Lung (tissue), 12 donors: ENCODE results near the gene SCAPER. TPM values are rescaled to one million over a fixed set of nuclear protein-coding genes. Genes with fewer than 3 reads are reported as not detected.

ENCODE experiments used
- ATAC-seq: fragments of 200-7000 bp; cut with Tn5 transposase; one replicate; pipeline ENCODE4 v1.9.1; 2020; ENCODE audit warnings: moderate number of reproducible peaks; ENCODE audit not compliant: insufficient read depth, low FRiP score
- DNase-seq, 3 donors: peaks; one replicate each; pipeline ENCODE4 v3.0.0-alpha.2; 2013 to 2017
- H3K27ac ChIP-seq, 2 donors: one replicate each; pipeline ENCODE4 v1.5.1; 2013; ENCODE audit warnings: mild to moderate bottlenecking in 2 of 2, moderate library complexity in 2 of 2, control low read depth in 1 of 2, inconsistent platforms in 1 of 2, low read depth in 1 of 2, low read length in 1 of 2
- H3K27me3 ChIP-seq, 3 donors: one replicate each; pipeline ENCODE4 v1.5.1; 2013; ENCODE audit warnings: low read length in 2 of 3; ENCODE audit not compliant: control insufficient read depth in 3 of 3, insufficient read depth in 3 of 3
- H3K36me3 ChIP-seq, 4 donors: one replicate each; pipeline ENCODE4 v1.5.1; 2013; ENCODE audit warnings: low read length in 4 of 4, mild to moderate bottlenecking in 1 of 4, moderate library complexity in 1 of 4; ENCODE audit not compliant: control insufficient read depth in 4 of 4, insufficient read depth in 4 of 4
- H3K4me1 ChIP-seq, 5 donors: one replicate each; pipeline ENCODE4 v1.5.1; 2013; ENCODE audit warnings: low read length in 5 of 5, mild to moderate bottlenecking in 2 of 5, moderate library complexity in 1 of 5; ENCODE audit not compliant: control insufficient read depth in 5 of 5, insufficient read depth in 5 of 5
- H3K4me3 ChIP-seq: one replicate; pipeline ENCODE4 v1.5.1; 2013; ENCODE audit warnings: mild to moderate bottlenecking, control low read depth, moderate library complexity
- H3K9ac ChIP-seq, 2 donors: one replicate each; pipeline ENCODE4 v1.5.1; 2013; ENCODE audit warnings: low read length in 2 of 2, control low read depth in 1 of 2; ENCODE audit not compliant: insufficient read depth in 1 of 2
- H3K9me3 ChIP-seq, 4 donors: one replicate each; pipeline ENCODE4 v1.5.1; 2013; ENCODE audit warnings: low read length in 3 of 4, mild to moderate bottlenecking in 1 of 4, moderate library complexity in 1 of 4; ENCODE audit not compliant: control insufficient read depth in 4 of 4, insufficient read depth in 3 of 4
- WGBS, 2 donors: extraction: QIAGEN DNeasy Blood & Tissue Kit; methylation state at CpG; one replicate each; pipeline ENCODE4 v1.1.7; 2013; 5-methylcytosine and 5-hydroxymethylcytosine counted together
- polyA plus RNA-seq, 2 donors: library from polyadenylated mRNA; stranded (reverse); fragments of 200-250 nt; gene quantifications; one replicate each; pipeline ENCODE4 v1.2.1, GENCODE V29; 2013
- total RNA-seq, 2 donors: library from RNA; depleted of rRNA in 1 of 2; stranded (reverse); fragments of >200 nt in 1 of 2; gene quantifications; one replicate each; pipeline ENCODE4 v1.2.1, GENCODE V29; 2014 to 2021
- TF ChIP-seq, protein P1 (sequence below): IDR thresholded peaks from 2 replicates; pipeline ENCODE4 v1.5.1; 2012; ENCODE audit warnings: mild to moderate bottlenecking; ENCODE audit errors: control extremely low read depth, extremely low read depth
- donor health status: control.
- donor health status: control.
- donor health status: Bipolar disorder and iron deficiency.
- donor health status: healthy.
- donor health status: DM: yes; HTN: yes; CAD: no.

Gene SCAPER
- total and polyA plus RNA-seq, 4 donors: 3.9 to 40.2 (median 19.5) TPM

- H3K36me3 ChIP-seq: no peaks in the 10 kb centered on the region
- TF ChIP-seq, protein P1, sequence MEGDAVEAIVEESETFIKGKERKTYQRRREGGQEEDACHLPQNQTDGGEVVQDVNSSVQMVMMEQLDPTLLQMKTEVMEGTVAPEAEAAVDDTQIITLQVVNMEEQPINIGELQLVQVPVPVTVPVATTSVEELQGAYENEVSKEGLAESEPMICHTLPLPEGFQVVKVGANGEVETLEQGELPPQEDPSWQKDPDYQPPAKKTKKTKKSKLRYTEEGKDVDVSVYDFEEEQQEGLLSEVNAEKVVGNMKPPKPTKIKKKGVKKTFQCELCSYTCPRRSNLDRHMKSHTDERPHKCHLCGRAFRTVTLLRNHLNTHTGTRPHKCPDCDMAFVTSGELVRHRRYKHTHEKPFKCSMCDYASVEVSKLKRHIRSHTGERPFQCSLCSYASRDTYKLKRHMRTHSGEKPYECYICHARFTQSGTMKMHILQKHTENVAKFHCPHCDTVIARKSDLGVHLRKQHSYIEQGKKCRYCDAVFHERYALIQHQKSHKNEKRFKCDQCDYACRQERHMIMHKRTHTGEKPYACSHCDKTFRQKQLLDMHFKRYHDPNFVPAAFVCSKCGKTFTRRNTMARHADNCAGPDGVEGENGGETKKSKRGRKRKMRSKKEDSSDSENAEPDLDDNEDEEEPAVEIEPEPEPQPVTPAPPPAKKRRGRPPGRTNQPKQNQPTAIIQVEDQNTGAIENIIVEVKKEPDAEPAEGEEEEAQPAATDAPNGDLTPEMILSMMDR: no peak
- H3K9me3 ChIP-seq: peaks cover 0 to 17% (median 0%) of the 10 kb centered on the region in 4 donors
- no peak overlapping the region for H3K27ac ChIP-seq
- H3K9ac ChIP-seq: no peak overlapping the region
- ATAC-seq: no peak
- H3K27me3 ChIP-seq: peaks cover 0 to 63% (median 57%) of the 10 kb centered on the region in 3 donors
- WGBS, 2 donors: 24% methylated on average over 40 to 44 of the region's 44 CpGs
- DNase-seq: no peak
- no peak overlapping the region for H3K4me3 ChIP-seq
- peaks cover 0 to 28% (median under 1%) of the 10 kb centered on the region in 5 donors for H3K4me1 ChIP-seq
Observed at GRCh38 chr15:76334438-76335306, 570.5 kb downstream of the SCAPER start.

GRCh38 chr15:76333720-76334437 lies 571.3 kb downstream of the SCAPER start:
- Histone ChIP-seq H3K36me3 (no peaks in the 10 kb centered on the region), H3K4me1 (peaks cover 0 to 26% (median 0%) of the 10 kb centered on the region in 5 donors), H3K9me3 (peaks cover 0 to 17% (median 0%) of the 10 kb centered on the region in 4 donors), H3K27ac (no peak overlapping the region), H3K4me3 (no peak overlapping the region), H3K27me3 (peaks cover 0 to 63% (median 50%) of the 10 kb centered on the region in 3 donors), H3K9ac (no peak overlapping the region)
- peak in 1 of 3 donors; percentile 4 for DNase-seq
- TF ChIP-seq, protein P1: no peak
- no peak for ATAC-seq
- 46 to 49% methylated on average over 9 of the region's 9 CpGs for WGBS, 2 donors

DNA sequence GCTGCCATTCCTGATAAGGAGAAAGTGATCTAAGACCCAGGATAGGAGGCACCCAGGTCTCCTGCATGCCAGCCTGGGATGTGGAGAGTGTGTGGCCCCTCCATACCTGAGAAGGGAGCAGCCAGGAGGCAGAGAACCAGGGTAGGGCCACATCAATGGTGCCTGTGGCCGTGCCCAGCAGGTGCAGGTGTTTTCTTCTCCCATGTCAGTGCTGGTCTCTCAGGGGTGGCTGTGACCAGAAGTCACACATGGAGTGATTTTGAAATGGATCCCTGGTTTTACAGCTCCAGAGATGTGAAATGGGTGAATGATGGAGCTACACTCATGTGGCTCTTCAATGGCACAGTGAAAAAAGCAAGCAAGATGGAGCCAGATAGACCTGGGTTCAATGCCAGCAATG lies 571.8 kb downstream of the SCAPER start:
- 98 to 100% methylated on average over 1 of the region's 1 CpG for WGBS, 2 donors
- no peak overlapping the region for H3K9ac ChIP-seq
- DNase-seq (no peak), ATAC-seq (no peak)
- H3K4me1 ChIP-seq: peaks cover 0 to 26% (median 0%) of the 10 kb centered on the region in 5 donors
- TF ChIP-seq, protein P1: no peak
- no peak overlapping the region for H3K4me3 ChIP-seq
- peaks cover 0 to 14% (median 0%) of the 10 kb centered on the region in 4 donors for H3K9me3 ChIP-seq
- H3K27ac ChIP-seq: no peak overlapping the region
- peaks cover 0 to 60% (median 45%) of the 10 kb centered on the region in 3 donors for H3K27me3 ChIP-seq
- H3K36me3 ChIP-seq: no peaks in the 10 kb centered on the region
